Measurements from ENCODE around the gene NEK7.

Gene NEK7

DNA sequence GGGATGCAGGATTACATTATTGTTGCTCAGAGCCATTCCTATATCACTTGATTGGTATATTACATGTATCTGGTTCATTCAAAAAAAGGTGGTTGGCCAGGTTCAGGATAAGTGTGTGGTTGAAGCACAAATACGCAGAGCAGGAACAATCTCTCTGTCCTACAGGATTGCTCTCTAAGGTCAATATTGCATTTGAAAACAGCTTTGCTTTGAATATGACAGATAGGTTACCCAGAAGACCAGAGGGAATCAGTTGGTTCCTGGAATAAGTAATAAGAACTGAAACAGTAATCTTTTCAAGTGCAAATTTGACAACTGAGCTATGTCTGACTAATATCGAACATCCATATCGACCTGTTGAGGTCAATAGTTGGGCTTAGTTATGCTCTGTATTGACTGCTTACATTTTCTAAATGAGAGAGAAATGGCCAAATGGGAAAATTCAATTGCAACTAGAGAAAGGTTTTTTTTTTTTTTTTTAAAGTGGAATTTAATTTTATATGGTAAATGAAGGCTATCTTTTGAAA lies 206.9 kb downstream of the NEK7 start:
- no peak for DNase-seq

DNA sequence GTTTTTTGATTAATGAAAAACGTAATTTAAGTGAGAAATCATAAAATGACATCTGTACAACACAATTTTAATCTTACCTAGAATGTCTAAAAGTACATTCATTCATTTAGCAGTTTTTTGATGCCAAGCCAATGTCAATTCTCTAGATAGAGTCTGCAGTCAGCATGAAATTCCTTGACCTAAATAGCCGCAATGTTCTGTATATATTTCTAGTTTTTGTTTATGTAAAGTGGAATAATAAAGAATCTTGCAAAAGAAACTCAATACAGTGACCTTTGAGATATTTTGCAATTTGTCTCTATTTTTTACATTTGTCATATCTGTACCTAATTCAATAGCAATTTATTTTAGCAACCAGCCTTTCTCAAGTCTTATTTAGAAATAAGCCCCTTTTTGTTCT lies 207.7 kb downstream of the NEK7 start:
- no peak for DNase-seq

DNA sequence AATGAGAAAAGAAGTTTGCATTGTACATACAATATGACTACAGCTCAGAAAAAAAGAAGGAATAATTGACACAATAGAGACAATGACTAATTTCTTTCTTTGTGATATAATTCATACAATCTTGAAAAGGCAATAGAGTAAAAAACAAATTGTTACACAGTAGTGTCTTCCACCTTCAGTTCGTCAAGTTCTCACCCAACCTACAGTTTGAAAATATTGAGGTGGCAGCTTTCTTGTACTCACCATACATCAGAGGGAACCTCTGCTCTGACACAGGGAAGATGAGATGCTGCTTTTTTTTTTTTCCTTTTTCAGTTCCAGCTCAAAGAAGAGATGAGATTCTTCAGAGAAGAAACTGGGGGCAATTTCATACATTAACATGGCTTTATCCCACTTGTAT lies 210.5 kb downstream of the NEK7 start:
- no peak for DNase-seq

DNA sequence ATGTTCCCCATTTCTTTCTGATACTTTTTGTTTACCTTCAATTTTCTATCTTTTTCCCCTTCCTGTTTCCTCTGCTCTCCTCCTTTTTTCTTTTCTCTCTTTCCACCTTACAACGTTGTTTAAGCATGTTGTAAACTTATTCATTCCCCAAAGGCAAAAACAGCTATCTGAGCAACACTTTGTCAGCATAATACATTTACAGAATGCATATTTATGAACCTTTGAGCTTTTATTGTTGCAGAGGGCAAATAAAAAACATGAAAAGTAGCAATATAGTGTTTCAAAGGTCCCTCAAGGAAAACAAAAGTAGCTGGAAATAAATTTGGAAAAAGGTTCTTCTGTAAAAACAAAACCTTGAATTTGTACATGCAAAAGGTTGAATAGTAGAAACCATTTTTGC lies 214.2 kb downstream of the NEK7 start:
- DNase-seq, result no peak

Measured in NCI-H1048 (cell line).